ENCODE results near the gene PRR12. TPM values are rescaled to one million over a fixed set of nuclear protein-coding genes. Genes with fewer than 3 reads are reported as not detected.

The PRR12 gene
- total RNA-seq, 1 donor from 2014 or later = 1.9 TPM

DNA sequence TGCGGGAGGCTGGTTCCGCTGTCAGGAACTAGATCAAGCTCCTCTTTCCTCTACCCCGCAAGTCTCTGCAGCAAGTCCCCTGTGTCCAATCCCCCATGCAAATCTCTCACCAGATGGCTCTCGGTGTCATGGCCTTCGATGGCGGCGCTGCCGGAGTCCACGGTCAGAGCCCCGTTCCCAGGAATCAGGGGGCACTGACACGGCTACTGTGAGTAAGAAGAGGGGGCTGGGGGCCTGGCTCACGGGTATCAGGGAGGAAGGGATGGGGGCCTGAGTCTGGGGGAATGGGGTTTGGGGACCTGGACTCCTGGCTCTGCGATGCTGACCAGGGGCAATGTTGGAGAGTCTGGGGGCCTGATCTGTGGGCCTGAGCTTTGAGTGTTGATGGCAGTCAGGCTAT, 55.0 kb downstream of the PRR12 start:
- no peak for DNase-seq (ENCODE audit: low spot score)

DNA sequence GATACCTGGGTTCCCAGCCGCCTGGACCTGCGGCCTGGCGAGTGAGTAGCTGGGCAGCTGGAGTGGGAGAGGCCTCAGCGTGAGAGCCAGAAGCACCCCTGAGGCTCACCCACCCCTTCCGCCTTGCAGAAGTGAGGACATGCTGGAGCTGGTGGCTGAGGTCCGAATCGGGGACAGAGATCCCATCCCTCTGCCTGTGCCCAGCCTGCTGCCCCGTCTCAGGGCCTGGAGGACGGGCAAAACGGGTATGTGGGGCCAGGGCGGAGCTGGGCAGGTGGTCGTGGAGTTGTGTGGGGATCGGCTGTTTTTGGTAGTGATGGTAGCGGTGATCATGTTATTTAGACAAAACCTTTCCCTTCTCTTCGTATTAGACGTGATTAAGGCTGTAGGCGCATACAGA, 55.6 kb downstream of the PRR12 start:
- no peak for DNase-seq (ENCODE audit: low spot score)

DNA sequence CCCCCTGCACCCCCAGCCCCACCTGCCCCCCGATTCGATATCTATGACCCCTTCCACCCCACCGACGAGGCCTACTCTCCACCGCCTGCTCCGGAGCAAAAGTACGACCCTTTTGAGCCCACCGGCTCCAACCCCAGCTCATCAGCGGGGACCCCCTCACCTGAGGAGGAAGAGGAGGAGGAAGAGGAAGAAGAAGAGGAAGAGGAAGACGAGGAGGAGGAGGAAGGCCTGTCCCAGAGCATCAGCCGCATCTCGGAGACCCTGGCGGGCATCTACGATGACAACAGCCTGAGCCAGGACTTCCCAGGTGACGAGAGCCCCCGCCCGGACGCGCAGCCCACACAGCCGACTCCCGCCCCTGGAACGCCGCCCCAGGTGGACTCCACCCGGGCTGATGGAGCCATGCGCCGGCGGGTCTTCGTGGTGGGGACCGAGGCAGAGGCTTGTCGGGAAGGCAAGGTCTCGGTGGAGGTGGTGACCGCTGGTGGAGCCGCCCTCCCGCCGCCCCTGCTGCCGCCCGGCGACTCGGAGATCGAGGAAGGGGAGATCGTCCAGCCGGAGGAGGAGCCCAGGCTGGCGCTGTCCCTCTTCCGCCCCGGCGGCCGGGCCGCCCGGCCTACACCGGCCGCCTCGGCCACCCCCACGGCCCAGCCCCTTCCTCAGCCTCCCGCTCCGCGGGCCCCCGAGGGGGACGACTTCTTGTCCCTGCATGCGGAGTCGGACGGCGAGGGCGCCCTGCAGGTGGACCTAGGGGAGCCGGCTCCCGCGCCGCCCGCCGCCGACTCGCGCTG, 60.2 kb downstream of the PRR12 start:
- no peak for DNase-seq (ENCODE audit: low spot score)

DNA sequence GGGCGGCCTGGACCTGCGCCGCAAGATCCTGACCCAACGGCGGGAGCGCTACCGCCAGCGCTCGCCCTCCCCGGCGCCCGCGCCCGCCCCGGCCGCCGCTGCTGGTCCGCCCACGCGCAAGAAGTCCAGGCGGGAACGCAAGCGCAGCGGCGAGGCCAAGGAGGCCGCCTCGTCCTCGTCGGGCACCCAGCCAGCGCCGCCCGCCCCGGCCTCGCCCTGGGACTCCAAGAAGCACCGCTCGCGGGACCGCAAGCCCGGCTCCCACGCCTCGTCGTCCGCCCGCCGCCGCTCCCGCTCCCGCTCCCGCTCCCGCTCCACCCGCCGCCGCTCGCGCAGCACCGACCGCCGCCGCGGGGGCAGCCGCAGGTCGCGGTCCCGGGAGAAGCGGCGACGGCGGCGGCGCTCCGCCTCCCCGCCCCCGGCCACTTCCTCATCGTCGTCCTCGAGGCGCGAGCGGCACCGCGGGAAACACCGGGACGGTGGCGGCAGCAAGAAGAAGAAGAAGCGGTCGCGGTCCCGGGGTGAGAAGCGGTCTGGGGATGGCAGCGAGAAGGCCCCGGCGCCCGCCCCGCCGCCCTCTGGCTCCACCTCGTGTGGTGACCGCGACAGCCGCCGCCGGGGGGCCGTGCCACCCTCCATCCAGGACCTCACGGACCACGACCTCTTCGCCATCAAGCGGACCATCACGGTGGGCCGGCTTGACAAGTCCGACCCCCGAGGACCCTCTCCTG, 61.0 kb downstream of the PRR12 start:
- no peak for DNase-seq (ENCODE audit: low spot score)

DNA sequence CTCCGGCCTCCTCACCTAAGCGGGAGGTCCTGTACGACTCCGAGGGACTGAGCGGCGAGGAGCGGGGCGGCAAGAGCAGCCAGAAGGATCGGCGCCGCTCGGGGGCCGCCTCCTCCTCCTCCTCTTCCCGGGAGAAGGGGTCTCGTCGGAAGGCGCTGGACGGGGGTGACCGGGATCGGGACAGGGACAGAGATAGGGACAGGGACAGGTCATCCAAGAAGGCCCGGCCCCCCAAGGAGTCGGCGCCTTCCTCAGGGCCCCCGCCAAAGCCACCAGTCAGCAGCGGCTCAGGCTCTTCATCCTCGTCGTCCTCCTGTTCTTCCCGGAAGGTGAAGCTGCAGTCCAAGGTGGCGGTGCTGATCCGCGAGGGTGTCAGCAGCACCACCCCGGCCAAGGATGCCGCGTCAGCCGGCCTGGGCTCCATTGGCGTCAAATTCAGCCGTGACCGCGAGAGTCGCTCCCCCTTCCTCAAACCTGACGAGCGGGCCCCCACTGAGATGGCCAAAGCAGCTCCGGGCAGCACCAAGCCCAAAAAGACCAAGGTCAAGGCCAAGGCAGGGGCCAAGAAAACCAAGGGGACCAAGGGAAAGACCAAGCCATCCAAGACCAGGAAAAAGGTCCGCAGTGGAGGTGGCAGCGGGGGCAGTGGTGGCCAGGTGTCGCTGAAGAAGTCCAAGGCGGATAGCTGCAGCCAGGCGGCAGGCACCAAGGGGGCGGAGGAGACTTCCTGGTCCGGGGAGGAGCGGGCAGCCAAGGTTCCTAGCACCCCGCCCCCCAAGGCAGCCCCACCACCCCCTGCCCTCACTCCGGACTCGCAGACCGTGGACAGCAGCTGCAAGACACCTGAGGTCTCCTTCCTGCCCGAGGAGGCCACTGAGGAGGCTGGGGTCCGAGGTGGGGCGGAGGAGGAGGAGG, 61.8 kb downstream of the PRR12 start:
- DNase-seq (ENCODE audit: low spot score) = no peak

DNA sequence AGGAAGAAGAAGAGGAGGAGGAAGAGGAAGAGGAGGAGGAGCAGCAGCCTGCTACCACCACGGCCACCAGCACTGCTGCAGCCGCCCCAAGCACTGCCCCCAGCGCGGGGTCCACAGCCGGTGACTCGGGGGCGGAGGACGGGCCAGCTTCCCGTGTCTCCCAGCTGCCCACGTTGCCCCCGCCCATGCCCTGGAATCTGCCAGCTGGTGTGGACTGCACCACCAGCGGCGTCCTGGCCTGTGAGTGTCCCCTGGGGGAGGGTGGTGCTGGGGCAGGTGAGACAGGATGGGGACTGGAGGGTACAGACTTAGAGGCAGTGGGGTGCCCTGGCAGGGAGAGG, 62.5 kb downstream of the PRR12 start:
- DNase-seq (ENCODE audit: low spot score) = no peak

DNA sequence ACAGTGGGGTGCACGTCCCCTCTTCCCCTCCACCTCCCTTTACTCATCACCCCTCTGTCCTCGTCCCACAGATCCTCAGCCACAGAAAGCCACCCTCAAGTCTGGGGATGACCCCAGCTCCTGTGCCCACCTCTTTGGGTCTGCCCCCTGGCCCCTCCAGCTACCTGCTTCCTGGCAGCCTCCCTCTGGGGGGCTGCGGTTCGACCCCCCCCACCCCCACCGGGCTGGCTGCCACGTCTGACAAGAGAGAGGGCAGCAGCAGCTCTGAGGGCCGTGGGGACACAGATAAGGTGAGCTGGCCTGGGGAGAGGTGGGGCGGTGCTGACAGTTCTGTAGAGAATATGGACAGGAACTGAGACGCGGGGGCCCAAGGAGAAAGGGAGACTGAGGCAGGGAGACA, 63.6 kb downstream of the PRR12 start:
- no peak for DNase-seq (ENCODE audit: low spot score)

DNA sequence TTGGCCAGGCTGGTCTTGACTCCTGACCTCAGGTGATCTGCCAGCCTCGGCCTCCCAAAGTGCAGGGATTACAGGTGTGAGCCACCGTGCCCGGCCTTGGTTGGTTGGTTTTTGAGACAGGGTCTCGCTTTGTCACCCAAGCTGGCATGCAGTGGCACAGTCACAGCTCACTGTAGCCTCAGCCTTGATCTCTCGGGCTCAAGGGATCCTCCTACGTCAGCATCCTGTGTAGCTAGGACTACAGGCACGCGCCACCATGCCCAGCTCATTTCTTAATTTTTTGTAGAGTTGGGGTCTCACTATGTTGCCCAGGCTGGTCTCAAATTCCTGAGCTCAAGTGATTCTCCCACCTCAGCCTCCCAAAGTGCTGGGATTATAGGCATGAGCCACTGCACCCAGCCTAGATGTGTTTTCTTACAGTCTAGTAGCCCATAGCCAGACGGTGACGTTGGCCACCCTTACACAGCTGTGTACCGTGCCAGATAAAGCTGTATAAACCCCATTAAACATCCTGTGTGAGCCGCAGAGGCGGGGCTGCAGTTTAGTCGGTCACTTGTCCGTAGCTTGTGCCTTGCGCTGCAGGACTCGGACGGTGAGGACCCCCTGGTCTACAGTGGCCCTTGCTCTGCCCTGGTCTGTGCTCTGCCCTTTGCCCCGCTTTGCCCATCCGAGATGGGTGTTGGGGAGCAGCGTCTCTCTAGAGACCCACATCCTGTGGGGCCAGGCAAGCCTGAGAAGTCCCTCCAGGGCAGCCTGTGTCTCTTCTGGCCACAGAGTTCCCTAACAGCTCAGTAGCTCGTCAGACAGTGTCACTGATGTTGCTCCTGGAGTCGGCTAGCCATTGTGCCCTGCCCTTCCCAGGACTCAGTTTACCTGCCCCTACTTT, 64.8 kb downstream of the PRR12 start:
- no peak for DNase-seq (ENCODE audit: low spot score)

DNA sequence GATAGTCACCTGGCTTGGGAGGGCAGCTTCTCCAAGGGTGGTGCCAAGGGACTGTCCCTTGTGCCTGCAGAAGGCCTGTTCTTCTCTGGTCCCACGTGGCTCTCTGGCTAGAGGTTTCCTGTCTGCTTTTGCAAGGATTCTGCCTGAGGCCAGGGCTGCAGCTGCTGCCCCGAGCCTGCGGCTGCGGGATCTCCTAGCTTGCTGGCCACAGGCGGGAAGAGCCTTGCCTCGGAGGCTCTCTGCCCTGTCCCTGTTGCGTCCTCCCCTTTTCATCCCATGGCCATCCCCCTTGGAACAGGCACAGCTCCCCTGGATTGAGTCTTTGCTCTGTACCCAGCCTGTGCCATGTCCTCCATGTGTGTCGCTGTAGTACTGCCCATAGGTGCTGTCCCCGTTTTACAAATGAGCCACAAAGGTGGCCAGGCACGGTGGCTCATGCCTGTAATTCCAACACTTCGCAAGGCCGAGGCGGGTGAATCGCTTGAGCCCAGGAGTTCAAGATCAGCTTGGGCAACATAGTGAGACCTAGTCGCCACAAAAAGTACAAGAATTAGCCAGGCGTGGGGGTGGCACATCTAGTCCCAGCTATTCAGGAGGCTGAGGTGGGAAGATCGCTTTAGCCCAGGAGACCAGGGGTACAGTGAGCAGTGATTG, 65.6 kb downstream of the PRR12 start:
- no peak for DNase-seq (ENCODE audit: low spot score)

DNA sequence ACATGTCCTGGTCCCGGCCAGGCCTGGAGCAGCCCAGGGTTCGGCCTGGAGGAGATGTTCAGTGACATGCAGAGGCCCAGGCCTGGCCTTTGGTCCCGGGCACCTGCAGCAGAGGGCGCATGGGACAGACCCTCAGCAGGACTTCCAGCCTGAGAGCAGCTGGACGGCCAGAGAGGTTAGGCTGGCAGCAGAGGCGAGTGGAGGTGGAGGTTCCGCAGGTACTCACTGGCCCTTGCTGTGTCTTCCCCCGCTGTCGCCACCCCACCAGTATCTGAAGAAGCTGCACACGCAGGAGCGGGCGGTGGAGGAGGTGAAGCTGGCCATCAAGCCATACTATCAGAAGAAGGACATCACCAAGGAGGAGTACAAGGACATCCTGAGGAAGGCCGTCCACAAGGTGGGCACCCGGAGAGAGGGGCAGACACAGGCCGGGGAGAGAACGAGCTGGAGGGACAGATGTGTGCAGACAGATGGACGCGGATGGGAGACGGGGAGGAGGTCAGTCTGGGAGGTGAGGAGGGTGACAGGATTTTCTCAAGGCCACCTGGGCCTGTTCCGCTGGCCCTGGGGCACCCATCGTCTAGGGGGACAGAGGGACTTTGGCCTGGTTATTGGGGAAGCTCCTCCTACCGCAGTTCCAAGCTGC, 66.6 kb downstream of the PRR12 start:
- DNase-seq (ENCODE audit: low spot score) = no peak

DNA sequence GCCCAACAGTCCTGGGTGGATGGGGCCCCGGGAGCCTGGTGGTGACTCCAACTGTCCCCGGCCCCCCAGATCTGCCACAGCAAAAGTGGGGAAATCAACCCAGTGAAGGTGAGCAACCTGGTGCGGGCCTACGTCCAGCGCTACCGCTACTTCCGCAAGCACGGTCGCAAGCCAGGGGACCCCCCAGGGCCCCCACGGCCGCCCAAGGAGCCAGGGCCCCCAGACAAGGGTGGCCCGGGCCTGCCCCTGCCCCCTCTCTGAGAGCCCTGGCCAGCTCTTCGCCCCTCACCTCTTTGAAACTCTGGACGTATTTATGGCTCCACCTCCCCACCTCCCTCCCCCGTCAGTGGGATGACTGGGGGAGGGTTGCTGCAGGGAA, 67.1 kb downstream of the PRR12 start:
- no peak for DNase-seq (ENCODE audit: low spot score)

DNA sequence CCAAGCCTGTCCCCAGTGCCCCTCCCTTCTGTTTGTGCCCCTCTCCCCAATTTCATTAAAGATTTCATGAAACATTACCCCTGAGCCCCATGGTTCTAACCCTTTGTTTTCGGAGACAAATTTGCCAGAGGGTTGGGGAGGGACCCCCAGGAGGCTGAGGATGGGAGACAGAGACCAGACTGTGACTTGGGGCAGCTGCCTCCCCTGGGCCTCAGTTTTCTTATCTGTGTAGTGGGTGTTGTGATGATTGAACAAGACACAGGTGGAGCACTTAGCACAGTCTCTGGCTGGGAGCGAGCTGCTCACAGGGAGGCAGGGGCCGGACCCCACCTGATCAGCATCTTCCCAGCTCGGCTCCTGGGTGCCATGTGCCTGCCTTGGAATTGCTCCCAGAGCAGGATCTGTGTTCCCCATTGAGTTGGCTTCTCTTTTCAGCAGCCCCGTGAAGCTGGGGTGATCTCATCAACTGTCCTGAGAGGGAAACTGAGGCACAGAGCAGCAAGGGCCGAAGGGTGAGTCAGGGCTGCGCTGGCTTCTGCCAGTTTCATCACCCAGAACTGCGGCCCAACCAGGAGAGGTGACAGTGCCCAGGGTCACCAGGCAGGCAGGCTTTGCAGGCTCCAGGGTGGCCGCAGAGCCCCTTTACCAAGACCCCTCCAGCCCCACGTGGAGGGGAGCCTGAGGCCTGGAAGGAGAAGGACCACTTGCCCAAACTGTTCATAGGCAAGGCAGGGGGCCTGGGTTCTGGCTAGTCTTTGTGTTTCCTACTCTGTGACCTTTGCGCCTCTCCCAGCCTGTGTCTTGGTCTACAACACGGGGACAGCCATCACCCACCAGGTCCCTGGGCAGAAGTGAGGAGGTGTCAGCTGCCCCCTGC, 67.8 kb downstream of the PRR12 start:
- DNase-seq (ENCODE audit: low spot score) = no peak

DNA sequence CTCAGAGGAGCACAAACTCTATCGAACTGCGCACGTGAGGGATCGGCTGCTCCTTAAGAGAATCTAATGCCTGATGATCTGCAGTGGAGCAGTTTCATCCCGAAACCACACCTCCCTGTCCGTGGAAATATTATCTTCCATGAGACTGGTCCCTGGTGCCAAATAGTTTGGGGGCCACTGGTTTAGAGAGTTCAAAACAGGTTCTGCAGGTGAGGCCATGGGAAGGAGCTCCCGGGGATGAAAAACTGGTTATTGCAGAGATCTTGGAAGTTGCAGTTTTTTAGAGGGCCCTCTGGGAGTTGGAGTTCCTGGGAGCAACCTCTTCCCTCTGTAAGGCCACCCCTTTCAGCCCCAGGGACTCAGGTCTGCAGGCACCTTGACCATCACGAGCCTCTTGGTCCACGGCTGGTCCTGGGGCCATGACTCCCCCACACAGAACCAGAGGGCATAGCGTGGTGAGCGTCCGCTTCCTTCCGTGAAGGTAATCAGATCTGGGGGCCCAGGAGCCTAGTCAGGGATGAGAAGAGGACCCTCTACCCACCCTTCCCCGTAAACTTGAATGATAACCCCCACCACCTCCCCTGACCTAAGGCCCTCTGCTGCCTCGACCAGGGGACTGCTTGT, 69.5 kb downstream of the PRR12 start:
- no peak for DNase-seq (ENCODE audit: low spot score)

DNA sequence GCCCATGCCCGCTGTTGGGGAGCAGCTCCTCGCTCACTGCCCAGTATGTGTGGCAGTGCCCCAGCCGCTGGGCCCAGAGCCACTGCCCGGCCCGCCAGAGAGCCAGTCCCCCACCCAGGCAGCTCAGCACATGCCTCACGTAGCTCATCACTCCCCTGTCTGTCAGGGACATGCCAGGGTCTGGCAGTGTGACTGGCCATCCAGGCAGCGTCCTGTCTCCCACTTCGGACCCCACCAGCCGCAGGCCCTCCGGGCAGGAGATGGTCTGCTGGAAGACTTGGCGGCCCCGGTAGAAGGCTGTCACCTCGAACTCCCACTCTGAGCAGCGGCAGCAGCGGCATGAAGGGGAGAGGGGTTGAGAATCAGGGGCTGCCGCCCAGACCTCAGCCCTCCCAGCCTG, 71.0 kb downstream of the PRR12 start:
- no peak for DNase-seq (ENCODE audit: low spot score)

DNA sequence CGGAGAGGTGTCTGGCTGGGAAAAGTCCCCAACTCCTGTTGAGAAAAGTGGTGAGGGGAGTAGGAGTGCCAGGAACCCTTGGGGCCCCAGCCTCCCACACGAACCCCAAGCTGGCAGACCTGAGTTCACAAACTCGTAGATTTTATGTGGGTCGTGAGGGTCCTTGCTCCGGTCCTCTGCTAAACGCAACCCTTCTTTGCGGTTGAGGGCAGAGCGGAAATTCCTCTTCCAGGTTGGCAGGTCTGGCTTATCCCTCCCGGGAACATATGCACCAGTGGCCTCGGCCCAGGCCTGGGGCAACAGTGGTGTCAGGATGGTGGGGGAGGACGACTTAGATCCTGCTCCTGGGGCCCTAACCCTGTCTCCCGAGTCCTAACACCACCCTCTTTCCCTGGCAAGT, 72.2 kb downstream of the PRR12 start:
- no peak for DNase-seq (ENCODE audit: low spot score)

DNA sequence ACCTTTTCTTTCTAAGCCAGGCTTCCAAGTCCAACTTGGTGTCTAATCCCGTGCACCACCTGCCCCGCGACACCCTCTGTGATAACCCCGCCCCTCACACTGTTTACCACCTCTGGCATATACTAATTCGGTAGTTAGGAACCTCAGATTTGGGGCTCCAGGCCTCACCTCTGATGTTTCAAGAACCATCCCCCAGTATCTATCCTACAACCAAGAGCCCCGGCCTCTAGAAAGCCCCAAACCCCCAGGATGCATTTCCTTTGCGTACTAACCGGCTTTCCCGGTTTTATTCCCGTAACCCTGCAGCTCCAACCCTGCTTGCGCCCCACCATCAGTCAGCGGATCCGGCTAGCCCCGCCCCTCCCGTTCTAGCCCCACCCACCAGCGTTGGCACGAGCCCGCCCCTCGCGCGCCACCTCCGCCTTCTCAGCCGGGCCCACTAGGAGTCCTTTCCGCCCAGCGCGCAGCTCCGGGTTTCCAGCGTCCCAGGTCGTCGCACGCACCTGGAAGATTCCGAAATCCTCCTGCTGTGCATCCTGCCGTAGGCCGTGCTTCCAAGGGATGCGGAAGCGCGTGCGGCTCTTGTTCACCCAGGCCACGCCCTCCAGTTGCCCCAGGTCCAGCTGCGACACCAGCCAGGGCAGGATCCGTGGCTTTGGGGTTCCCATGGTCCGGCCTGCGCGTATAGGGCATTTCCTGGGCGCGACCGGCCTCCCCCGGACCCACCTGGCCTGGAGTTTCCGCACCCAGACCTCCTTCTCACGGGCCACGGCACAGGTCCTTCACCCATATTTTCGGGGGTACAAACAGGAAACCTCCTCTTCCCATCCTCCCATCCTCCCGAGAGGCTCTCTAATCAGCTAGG, 73.4 kb downstream of the PRR12 start:
- peak; percentile 86 for DNase-seq (ENCODE audit: low spot score)

DNA sequence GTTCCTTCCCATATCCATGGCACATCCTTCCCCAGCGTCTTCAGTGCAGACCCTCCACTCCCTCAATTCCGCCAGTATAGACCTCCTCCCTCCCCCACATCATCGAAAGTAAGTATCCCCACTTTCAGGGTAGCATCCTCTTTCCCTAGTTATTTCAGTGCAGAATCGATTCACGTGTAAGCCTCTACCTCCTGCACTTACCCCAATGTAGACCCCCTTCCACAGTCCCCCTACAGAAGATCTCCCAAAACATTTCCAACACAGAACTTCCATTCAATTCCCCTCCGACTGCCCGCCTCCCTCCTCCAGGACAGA, 74.0 kb downstream of the PRR12 start:
- DNase-seq (ENCODE audit: low spot score) = peak; percentile 21

All from umbilical cord (tissue), 2 donors.